K562 (cell line): ENCODE data around the gene SPAG16. TPM values are rescaled to one million over a fixed set of nuclear protein-coding genes. Genes with fewer than 3 reads are reported as not detected.

Experiments
- ATAC-seq: fragments of 200-7000 bp; cut with Tn5 transposase; 3 replicates; pipeline ENCODE4 v1.9.1; 2020; ENCODE audit warnings: moderate library complexity
- BruUV-seq: library from RNA; stranded (reverse); fragments of 400-500 nt; replicated peaks from 2 replicates; lab custom pipeline; 2021; lab: Mats Ljungman, UMichigan
- CTCF ChIA-PET: fragments of 300-600 bp; formaldehyde crosslinking; extraction: SDS; loops from one replicate; lab custom pipeline; 2021; ENCODE audit warnings: low intra/inter-chr PET ratio; lab: Yijun Ruan, JAX
- POLR2A ChIA-PET: fragments of 300-600, 350-650 bp; sonication (Branson Sonifier 250); formaldehyde crosslinking; extraction: SDS; loops from one replicate; lab custom pipeline; 2021; ENCODE audit warnings: antibody characterized with exemption, inconsistent platforms; lab: Yijun Ruan, JAX
- DNase-seq, 4 experiments: peaks; one replicate each; pipeline versions ENCODE4 v3.0.0 to v3.0.0-alpha.2; 2011 to 2018; ENCODE audit warnings: low spot score in 3 of 4, mixed read lengths in 3 of 4; ENCODE audit errors: extremely low read depth in 1 of 4
- FAIRE-seq: peaks from 2 replicates; lab custom pipeline; 2011; peaks lifted over from hg19 to GRCh38; lab: Jason Lieb, UNC
- H2AFZ ChIP-seq: 2 replicates; pipeline ENCODE4 v1.6.0; 2011; ENCODE audit warnings: low read depth, low read length, control low read depth, inconsistent platforms
- H3K27ac ChIP-seq: fragments of 200-600 bp; 3 replicates; pipeline ENCODE4 v1.8.0; 2011; ENCODE audit warnings: low read depth, mild to moderate bottlenecking, control low read depth, inconsistent platforms, low read length, moderate library complexity, mixed read lengths; ENCODE audit errors: extremely low read depth
- H3K27me3 ChIP-seq, 2 experiments: fragments of 300-600 bp in 1 of 2; 2 replicates in 1 of 2; 3 replicates in 1 of 2; pipeline versions ENCODE4 v1.6.0 to v1.8.0; 2011; ENCODE audit warnings: inconsistent platforms in 2 of 2, low read length in 2 of 2, mild to moderate bottlenecking in 1 of 2, mixed read lengths in 1 of 2, moderate library complexity in 1 of 2; ENCODE audit not compliant: control insufficient read depth in 2 of 2, insufficient read depth in 2 of 2
- H3K36me3 ChIP-seq: fragments of 300-600 bp; 3 replicates; pipeline ENCODE4 v1.8.0; 2011; ENCODE audit warnings: mild to moderate bottlenecking, low read length, inconsistent platforms; ENCODE audit not compliant: control insufficient read depth, insufficient read depth
- H3K4me1 ChIP-seq, 2 experiments: fragments of 200-600 bp in 1 of 2; replicated peaks in 1 of 2; 2 replicates in 1 of 2; 3 replicates in 1 of 2; pipeline versions ENCODE4 v1.5.1 to v1.8.0; 2011; ENCODE audit warnings: inconsistent platforms in 2 of 2, low read length in 2 of 2, mild to moderate bottlenecking in 1 of 2, mixed read lengths in 1 of 2, moderate library complexity in 1 of 2; ENCODE audit not compliant: control insufficient read depth in 2 of 2, insufficient read depth in 2 of 2
- H3K4me2 ChIP-seq: 2 replicates; pipeline ENCODE4 v1.6.1; 2011; ENCODE audit warnings: low read length, control low read depth, inconsistent platforms, mixed read lengths; ENCODE audit not compliant: insufficient read depth
- H3K4me3 ChIP-seq: fragments of 200-600 bp; sonication (generic), shearing (Covaris generic); 2 replicates; pipeline ENCODE4 v1.5.1; 2016; ENCODE audit warnings: control low read depth, inconsistent platforms
- H3K79me2 ChIP-seq: fragments of 200-600 bp; 3 replicates; pipeline ENCODE4 v1.8.0; 2011; ENCODE audit warnings: low read length, inconsistent platforms; ENCODE audit not compliant: control insufficient read depth, insufficient read depth
- H3K9ac ChIP-seq, 2 experiments: 2 replicates each; pipeline versions ENCODE4 v1.6.0 to v1.6.1; 2011; ENCODE audit warnings: low read depth in 2 of 2, low read length in 2 of 2, control low read depth in 1 of 2, inconsistent platforms in 1 of 2, mild to moderate bottlenecking in 1 of 2, mixed read lengths in 1 of 2; ENCODE audit not compliant: insufficient read depth in 1 of 2
- H3K9me1 ChIP-seq: one replicate; pipeline ENCODE4 v1.6.0; 2011; ENCODE audit warnings: inconsistent platforms, mild to moderate bottlenecking, low read length, moderate library complexity; ENCODE audit not compliant: control insufficient read depth, insufficient read depth
- H3K9me3 ChIP-seq: replicated peaks from 2 replicates; pipeline ENCODE4 v1.5.1; 2011; ENCODE audit warnings: low read depth, low read length, inconsistent platforms; ENCODE audit not compliant: control insufficient read depth, insufficient read depth
- H4K20me1 ChIP-seq: replicated peaks from 2 replicates; pipeline ENCODE4 v1.6.1; 2011; ENCODE audit warnings: low read length, inconsistent platforms, mixed read lengths; ENCODE audit not compliant: control insufficient read depth, insufficient read depth
- EP300 ChIP-seq: IDR thresholded peaks from 2 replicates; pipeline ENCODE4 v1.6.1; 2012; ENCODE audit warnings: low read length, improper control_type of control experiment
- FOXK1 ChIP-seq: sonication (generic); formaldehyde crosslinking; IDR thresholded peaks from 2 replicates; pipeline ENCODE4 v1.8.0; 2022; ENCODE audit warnings: missing genetic modification reagents, mild to moderate bottlenecking, borderline replicate concordance
- KDM2B ChIP-seq: fragments of 250-450 bp; sonication (Bioruptor Pico); IDR thresholded peaks from 2 replicates; pipeline ENCODE4 v1.8.0; 2021; ENCODE audit warnings: mild to moderate bottlenecking, moderate library complexity
- NFIC ChIP-seq: fragments of 450-650 bp; IDR thresholded peaks from 2 replicates; pipeline ENCODE4 v1.6.1; 2017; ENCODE audit warnings: mild to moderate bottlenecking, inconsistent platforms
- SAFB ChIP-seq: fragments of 200-400 bp; formaldehyde crosslinking; IDR thresholded peaks from 2 replicates; pipeline ENCODE4 v1.6.1; 2017; ENCODE audit warnings: low read depth, low read length, borderline replicate concordance
- ZNF133 ChIP-seq: fragments of 250-450 bp; sonication (Bioruptor Pico); IDR thresholded peaks from 2 replicates; pipeline ENCODE4 v1.4.0; 2020; ENCODE audit warnings: mild to moderate bottlenecking
- ZNF3 ChIP-seq: fragments of 250-450 bp; sonication (Bioruptor Pico); IDR thresholded peaks from 2 replicates; pipeline ENCODE4 v1.5.0; 2021; ENCODE audit warnings: mild to moderate bottlenecking, moderate library complexity
- ZNF311 ChIP-seq: fragments of 250-450 bp; sonication (Bioruptor Pico); IDR thresholded peaks from 2 replicates; pipeline ENCODE4 v1.4.0; 2020; ENCODE audit warnings: mild to moderate bottlenecking, moderate library complexity
- ZNF408 ChIP-seq: fragments of 250-450 bp; sonication (Bioruptor Pico); IDR thresholded peaks from 2 replicates; pipeline ENCODE4 v1.4.0; 2020; ENCODE audit warnings: low read depth, mild to moderate bottlenecking, moderate library complexity
- WGBS: fragments of 100-300 bp; shearing (Covaris generic); methylation state at CpG from one replicate; pipeline ENCODE4 v1.1.6; 2016; ENCODE audit warnings: low coverage, mixed read lengths; ENCODE audit not compliant: insufficient coverage; ENCODE audit errors: missing lambda C conversion rate; 5-methylcytosine and 5-hydroxymethylcytosine counted together
- in situ Hi-C: fragments of 300-500 bp; cut with MboI; formaldehyde crosslinking; loops from 4 replicates; pipeline ENCODE4 v1.15.0; 2018; ENCODE audit warnings: inconsistent platforms, mixed read lengths
- intact Hi-C: fragments of 100-400 bp; cut with micrococcal nuclease; formaldehyde crosslinking; loops from 2 replicates; pipeline ENCODE4 v1.14.2; 2022
- polyA plus RNA-seq, 8 experiments: library from polyadenylated mRNA; depleted of rRNA in 4 of 8; stranded (reverse) in 5 of 8; unstranded in 3 of 8; fragments of >200 nt; fragmentation: Nextera tagmentation in 2 of 8; fragmentation: Illumina TruSeq in 1 of 8; extraction: Ambion mirVana in 2 of 8; extraction: Trizol in 1 of 8; gene quantifications; 2 replicates each; pipeline versions ENCODE4 v1.2.1 to v1.2.3, GENCODE V29; 2011 to 2014; ENCODE audit warnings: inconsistent platforms in 1 of 8, missing spikeins in 1 of 8
- total RNA-seq, 7 experiments: library from RNA; depleted of rRNA in 6 of 7; stranded (reverse); fragments of >200 nt in 6 of 7; fragmentation: Illumina TruSeq in 2 of 7; extraction: Trizol in 2 of 7; gene quantifications; 2 replicates each; pipeline versions ENCODE4 v1.2.1 to v1.2.3, GENCODE V29; 2011 to 2021; ENCODE audit warnings: low replicate concordance in 1 of 7
- TF ChIP-seq, protein P1 (sequence below): fragments of 250-450 bp; sonication (Bioruptor Pico); IDR thresholded peaks from 2 replicates; pipeline ENCODE4 v1.4.0; 2020; ENCODE audit warnings: mild to moderate bottlenecking, moderate library complexity
- TF ChIP-seq, protein P2 (sequence below): sonication (generic); formaldehyde crosslinking; IDR thresholded peaks from 2 replicates; pipeline ENCODE4 v1.5.0; 2020; ENCODE audit warnings: missing genetic modification reagents

SPAG16 gene
- total and polyA plus RNA-seq, 9 of the 15 experiments (the other 6 are each of a cell fraction or from before 2014, with no cell fraction given), result 0.98 to 5.9 (median 3.5) TPM

DNA sequence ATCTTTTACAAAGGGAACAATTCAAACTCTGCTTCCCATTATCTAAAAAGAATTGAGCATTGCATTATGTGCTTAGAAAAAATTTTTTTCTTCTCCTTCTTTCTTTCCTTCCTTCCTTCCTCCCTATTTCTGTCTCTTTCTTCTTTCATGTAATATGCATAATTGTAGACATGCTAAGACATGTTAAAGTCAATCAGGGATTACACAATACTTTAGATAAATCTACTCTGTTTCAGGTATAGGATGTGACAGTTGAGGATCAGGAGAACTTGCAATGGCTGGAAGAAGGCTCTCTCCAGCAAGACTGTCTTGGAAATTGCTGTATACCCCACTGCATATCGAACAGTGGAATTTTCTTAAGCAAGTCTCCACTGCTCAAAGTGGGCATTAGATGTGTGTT, 9.0 kb upstream of the SPAG16 start:
- no peaks in the 10 kb centered on the region for H3K9me1 ChIP-seq
- DNase-seq (no peak), ATAC-seq (no peak), FAIRE-seq (no peak)
- H3K4me1 ChIP-seq, result no peaks in the 10 kb centered on the region
- no peak overlapping the region for H3K4me3 ChIP-seq
- H3K27ac ChIP-seq, result no peak overlapping the region
- H3K36me3 ChIP-seq, result no peaks in the 10 kb centered on the region
- H3K4me2 ChIP-seq, result no peak overlapping the region
- in situ Hi-C loops, result no loop called here
- BruUV-seq, result no TSS peak
- no peak overlapping the region for H3K9ac ChIP-seq
- no peak overlapping the region for H2AFZ ChIP-seq
- no peaks in the 10 kb centered on the region for H3K9me3 ChIP-seq
- no peaks in the 10 kb centered on the region for H4K20me1 ChIP-seq
- H3K27me3 ChIP-seq, result no peaks in the 10 kb centered on the region
- intact Hi-C loops, result no loop called here
- no peaks in the 10 kb centered on the region for H3K79me2 ChIP-seq
- CTCF ChIA-PET, result no interaction called here
- 10% methylated on average over 1 of the region's 1 CpG for WGBS
- POLR2A ChIA-PET, result no interaction called here
- TF ChIP-seq ZNF133 (CRISPR knock-in tag), result no peak
- TF ChIP-seq, protein P1, sequence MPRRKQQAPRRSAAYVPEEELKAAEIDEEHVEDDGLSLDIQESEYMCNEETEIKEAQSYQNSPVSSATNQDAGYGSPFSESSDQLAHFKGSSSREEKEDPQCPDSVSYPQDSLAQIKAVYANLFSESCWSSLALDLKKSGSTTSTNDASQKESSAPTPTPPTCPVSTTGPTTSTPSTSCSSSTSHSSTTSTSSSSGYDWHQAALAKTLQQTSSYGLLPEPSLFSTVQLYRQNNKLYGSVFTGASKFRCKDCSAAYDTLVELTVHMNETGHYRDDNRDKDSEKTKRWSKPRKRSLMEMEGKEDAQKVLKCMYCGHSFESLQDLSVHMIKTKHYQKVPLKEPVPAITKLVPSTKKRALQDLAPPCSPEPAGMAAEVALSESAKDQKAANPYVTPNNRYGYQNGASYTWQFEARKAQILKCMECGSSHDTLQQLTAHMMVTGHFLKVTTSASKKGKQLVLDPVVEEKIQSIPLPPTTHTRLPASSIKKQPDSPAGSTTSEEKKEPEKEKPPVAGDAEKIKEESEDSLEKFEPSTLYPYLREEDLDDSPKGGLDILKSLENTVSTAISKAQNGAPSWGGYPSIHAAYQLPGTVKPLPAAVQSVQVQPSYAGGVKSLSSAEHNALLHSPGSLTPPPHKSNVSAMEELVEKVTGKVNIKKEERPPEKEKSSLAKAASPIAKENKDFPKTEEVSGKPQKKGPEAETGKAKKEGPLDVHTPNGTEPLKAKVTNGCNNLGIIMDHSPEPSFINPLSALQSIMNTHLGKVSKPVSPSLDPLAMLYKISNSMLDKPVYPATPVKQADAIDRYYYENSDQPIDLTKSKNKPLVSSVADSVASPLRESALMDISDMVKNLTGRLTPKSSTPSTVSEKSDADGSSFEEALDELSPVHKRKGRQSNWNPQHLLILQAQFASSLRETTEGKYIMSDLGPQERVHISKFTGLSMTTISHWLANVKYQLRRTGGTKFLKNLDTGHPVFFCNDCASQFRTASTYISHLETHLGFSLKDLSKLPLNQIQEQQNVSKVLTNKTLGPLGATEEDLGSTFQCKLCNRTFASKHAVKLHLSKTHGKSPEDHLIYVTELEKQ (CRISPR knock-in tag), result no peak
- TF ChIP-seq SAFB, result no peak
- no peak for TF ChIP-seq ZNF311
- TF ChIP-seq, protein P2, sequence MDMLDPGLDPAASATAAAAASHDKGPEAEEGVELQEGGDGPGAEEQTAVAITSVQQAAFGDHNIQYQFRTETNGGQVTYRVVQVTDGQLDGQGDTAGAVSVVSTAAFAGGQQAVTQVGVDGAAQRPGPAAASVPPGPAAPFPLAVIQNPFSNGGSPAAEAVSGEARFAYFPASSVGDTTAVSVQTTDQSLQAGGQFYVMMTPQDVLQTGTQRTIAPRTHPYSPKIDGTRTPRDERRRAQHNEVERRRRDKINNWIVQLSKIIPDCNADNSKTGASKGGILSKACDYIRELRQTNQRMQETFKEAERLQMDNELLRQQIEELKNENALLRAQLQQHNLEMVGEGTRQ (CRISPR knock-in tag), result no peak
- TF ChIP-seq NFIC, result no peak
- no peak for TF ChIP-seq ZNF3 (CRISPR knock-in tag)
- no peak for TF ChIP-seq FOXK1
- no peak for TF ChIP-seq EP300
- no peak for TF ChIP-seq KDM2B
- no peak for TF ChIP-seq ZNF408 (CRISPR knock-in tag)
